GM12892 (cell line): ENCODE results near the gene IDI2.

ENCODE experiments used
- POLR2A ChIP-seq: IDR thresholded peaks from 2 replicates; pipeline ENCODE4 v1.6.1; 2011; ENCODE audit warnings: low read depth, low read length, control low read depth
- TAF1 ChIP-seq: IDR thresholded peaks from 2 replicates; pipeline ENCODE4 v1.6.1; 2011; ENCODE audit warnings: low read depth, mild to moderate bottlenecking, control low read depth, low read length, borderline replicate concordance

DNA sequence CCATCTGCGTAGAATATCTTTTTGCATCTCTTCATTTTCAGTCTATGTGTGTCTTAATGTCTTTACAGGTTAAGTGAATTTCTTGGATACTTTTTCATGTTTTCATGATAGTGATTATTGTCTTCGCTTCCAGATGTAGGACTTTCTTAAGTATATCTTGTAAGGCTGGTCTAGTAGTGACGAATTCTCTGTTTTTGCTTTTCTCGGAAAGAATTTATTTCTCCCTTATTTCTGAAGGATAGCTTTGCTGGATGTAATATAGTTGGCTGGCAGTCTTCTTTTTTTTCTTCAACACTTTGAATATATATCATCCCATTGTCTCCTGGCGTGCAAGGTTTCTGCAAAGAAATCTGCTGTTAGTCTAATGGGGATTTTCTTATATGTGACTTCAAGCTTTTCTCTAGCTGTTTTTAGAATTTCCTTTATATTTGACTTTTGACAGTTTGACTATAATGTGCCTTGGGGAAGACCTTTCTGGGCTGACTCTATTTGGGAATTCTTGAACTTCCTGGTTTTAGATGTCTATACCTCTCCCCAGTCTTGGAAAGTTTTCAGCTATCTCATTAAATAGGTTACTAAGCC lies 23.1 kb downstream of the IDI2 start:
- TF ChIP-seq POLR2A (no peak), TAF1 (no peak)
